GM18870 (cell line): ENCODE measurements around the gene CEP126.

Experiments
- ATAC-seq: cut with Tn5 transposase; IDR thresholded peaks from one replicate; pipeline ENCODE4 v1.9.1; 2021; ENCODE audit warnings: moderate library complexity; ENCODE audit not compliant: unreplicated experiment

Gene CEP126

GRCh38 chr11:101914738-101915426 lies at the start of gene CEP126:
Gene CEP126 (plus strand): TSS chr11:101915010. CDS start chr11:101915285, 275 bp downstream.
- peak; percentile 98 for ATAC-seq

- no peak for ATAC-seq
These were observed 48.0 kb upstream of the CEP126 start for GRCh38 chr11:101866619-101867491.

GRCh38 chr11:101867951-101868350 lies 46.9 kb upstream of the CEP126 start:
- ATAC-seq = no peak

- ATAC-seq = no peak
These were observed 44.3 kb upstream of the CEP126 start for GRCh38 chr11:101870510-101870909.

GRCh38 chr11:101872171-101872882 lies 42.5 kb upstream of the CEP126 start:
- no peak for ATAC-seq

- ATAC-seq = no peak
These were observed 34.6 kb upstream of the CEP126 start for GRCh38 chr11:101880222-101880621.

- ATAC-seq = no peak
These were observed 33.2 kb upstream of the CEP126 start for GRCh38 chr11:101881586-101881985.

GRCh38 chr11:101885631-101886030 lies 29.2 kb upstream of the CEP126 start:
- no peak for ATAC-seq

- no peak for ATAC-seq
These were observed 25.0 kb upstream of the CEP126 start for GRCh38 chr11:101889767-101890166.

- no peak for ATAC-seq
These were observed 20.3 kb upstream of the CEP126 start for GRCh38 chr11:101894505-101894904.

GRCh38 chr11:101907815-101908214 lies 7.0 kb upstream of the CEP126 start:
- ATAC-seq = no peak

GRCh38 chr11:101909087-101909486 lies 5.7 kb upstream of the CEP126 start:
- ATAC-seq = no peak

- ATAC-seq = no peak
These were observed 2.0 kb upstream of the CEP126 start for GRCh38 chr11:101912823-101913284.

GRCh38 chr11:101913656-101914055 lies 1.2 kb upstream of the CEP126 start:
- ATAC-seq = no peak

GRCh38 chr11:101914341-101914737 lies 471 bp upstream of the CEP126 start:
- no peak for ATAC-seq

GRCh38 chr11:101915791-101916291 lies 1.0 kb downstream of the CEP126 start:
- peak; percentile 50 for ATAC-seq

- ATAC-seq = no peak
These were observed 1.6 kb downstream of the CEP126 start, which contains the start of gene ANGPTL5 for GRCh38 chr11:101916422-101916821. Gene ANGPTL5 (minus strand): TSS chr11:101916522. CDS start chr11:101907909, 8,613 bp downstream.

- no peak for ATAC-seq
These were observed 2.4 kb downstream of the CEP126 start for GRCh38 chr11:101917226-101917625.

- ATAC-seq = no peak
These were observed 6.2 kb downstream of the CEP126 start for GRCh38 chr11:101920992-101921391.

- ATAC-seq = no peak
These were observed 8.7 kb downstream of the CEP126 start for GRCh38 chr11:101923554-101923953.

GRCh38 chr11:101929294-101929915 lies 14.6 kb downstream of the CEP126 start:
- ATAC-seq = no peak
